ENCODE measurements around the gene CBL.

- TF ChIP-seq CTCF (IDR thresholded peaks at IDR 0.05; ENCODE audit: borderline replicate concordance, extremely low read depth, low read length, poor library complexity, severe bottlenecking) (no peak), EZH2 (IDR thresholded peaks at IDR 0.05; ENCODE audit: borderline replicate concordance, low read depth, low read length, severe bottlenecking) (no peak)
Measured at GRCh38 chr11:119258180-119258579, 52.0 kb downstream of the CBL start.
